IMR-90 (cell line): Measurements from ENCODE around the gene DRAP1. TPM values are rescaled to one million over a fixed set of nuclear protein-coding genes. Genes with fewer than 3 reads are reported as not detected.

Experiments
- ATAC-seq: fragments of 200-7000 bp; cut with Tn5 transposase; 2 replicates; pipeline ENCODE4 v1.9.1; 2020; ENCODE audit warnings: low read depth, mild to moderate bottlenecking, moderate library complexity
- BruUV-seq: library from RNA; stranded (reverse); fragments of 400-500 nt; replicated peaks from 2 replicates; lab custom pipeline; 2021; lab: Mats Ljungman, UMichigan
- CTCF ChIA-PET: fragments of 300-600 bp; formaldehyde crosslinking; extraction: SDS; loops from one replicate; lab custom pipeline; 2021; ENCODE audit warnings: antibody characterized with exemption; lab: Yijun Ruan, JAX
- POLR2A ChIA-PET: fragments of 300-600 bp; sonication (Branson Sonifier 250); formaldehyde crosslinking; loops from one replicate; lab custom pipeline; 2022; ENCODE audit warnings: antibody characterized with exemption; ENCODE audit not compliant: unreplicated experiment; lab: Charles Lee
- DNase-seq: peaks from one replicate; pipeline ENCODE4 v3.0.0; 2013
- H2AFZ ChIP-seq: replicated peaks from 2 replicates; pipeline ENCODE3; 2013; ENCODE audit warnings: low read length, mild to moderate bottlenecking; ENCODE audit not compliant: poor library complexity
- H2AK5ac ChIP-seq: 2 replicates; pipeline ENCODE4 v1.6.1; 2013; ENCODE audit warnings: low read depth, low read length, inconsistent platforms
- H2AK9ac ChIP-seq: replicated peaks from 2 replicates; pipeline ENCODE3; 2013; ENCODE audit warnings: mild to moderate bottlenecking, low read depth, low read length, moderate library complexity; ENCODE audit not compliant: poor library complexity
- H2BK120ac ChIP-seq: 2 replicates; pipeline ENCODE4 v1.6.1; 2013; ENCODE audit warnings: low read depth, low read length, inconsistent platforms
- H2BK15ac ChIP-seq: 3 replicates; pipeline ENCODE4 v1.6.1; 2013; ENCODE audit warnings: low read depth, low read length, inconsistent platforms
- H2BK20ac ChIP-seq: 2 replicates; pipeline ENCODE4 v1.6.1; 2013; ENCODE audit warnings: low read depth, mild to moderate bottlenecking, inconsistent platforms, low read length, moderate library complexity
- H2BK5ac ChIP-seq: 2 replicates; pipeline ENCODE4 v1.6.1; 2013; ENCODE audit warnings: mild to moderate bottlenecking, low read depth, low read length, inconsistent platforms; ENCODE audit not compliant: poor library complexity, severe bottlenecking
- H3K14ac ChIP-seq: replicated peaks from 2 replicates; pipeline ENCODE4 v1.6.1; 2013; ENCODE audit warnings: low read depth, low read length, inconsistent platforms
- H3K18ac ChIP-seq: 2 replicates; pipeline ENCODE4 v1.6.1; 2013; ENCODE audit warnings: low read depth, low read length, control low read depth
- H3K23ac ChIP-seq: 2 replicates; pipeline ENCODE4 v1.6.1; 2013; ENCODE audit warnings: low read depth, low read length, inconsistent platforms
- H3K27ac ChIP-seq: 2 replicates; pipeline ENCODE4 v1.5.1; 2013; ENCODE audit warnings: mild to moderate bottlenecking, control low read depth, low read length; ENCODE audit not compliant: insufficient read depth
- H3K27me3 ChIP-seq: 2 replicates; pipeline ENCODE4 v1.6.1; 2013; ENCODE audit warnings: low read length; ENCODE audit not compliant: control insufficient read depth, insufficient read depth
- H3K36me3 ChIP-seq: 2 replicates; pipeline ENCODE4 v1.6.1; 2013; ENCODE audit warnings: low read length, mixed read lengths; ENCODE audit not compliant: control insufficient read depth, insufficient read depth
- H3K4ac ChIP-seq: 2 replicates; pipeline ENCODE4 v1.6.1; 2013; ENCODE audit warnings: low read depth, low read length, inconsistent platforms
- H3K4me1 ChIP-seq: 2 replicates; pipeline ENCODE4 v1.6.1; 2013; ENCODE audit warnings: low read length, mixed read lengths; ENCODE audit not compliant: control insufficient read depth, insufficient read depth
- H3K4me2 ChIP-seq: 2 replicates; pipeline ENCODE4 v1.6.1; 2013; ENCODE audit warnings: low read depth, mild to moderate bottlenecking, control low read depth, low read length, moderate library complexity
- H3K4me3 ChIP-seq: 2 replicates; pipeline ENCODE4 v1.5.1; 2013; ENCODE audit warnings: low read depth, mild to moderate bottlenecking, control low read depth, low read length, moderate library complexity; ENCODE audit not compliant: insufficient read depth
- H3K56ac ChIP-seq: 2 replicates; pipeline ENCODE4 v1.6.1; 2013; ENCODE audit warnings: low read length, inconsistent platforms; ENCODE audit not compliant: insufficient read depth; ENCODE audit errors: extremely low read depth
- H3K79me1 ChIP-seq, 2 experiments: 2 replicates each; pipeline ENCODE4 v1.6.1; 2013; ENCODE audit warnings: low read length in 2 of 2, inconsistent platforms in 1 of 2, low read depth in 1 of 2
- H3K9ac ChIP-seq: 2 replicates; pipeline ENCODE4 v1.6.1; 2013; ENCODE audit warnings: low read depth, low read length, control low read depth
- H3K9me1 ChIP-seq: 2 replicates; pipeline ENCODE4 v1.6.1; 2013; ENCODE audit warnings: low read length, inconsistent platforms; ENCODE audit not compliant: insufficient read depth
- H3K9me3 ChIP-seq: 2 replicates; pipeline ENCODE4 v1.6.1; 2013; ENCODE audit warnings: low read length; ENCODE audit not compliant: control insufficient read depth, insufficient read depth
- H4K20me1 ChIP-seq: 2 replicates; pipeline ENCODE4 v1.6.1; 2013; ENCODE audit warnings: low read length, inconsistent platforms; ENCODE audit not compliant: insufficient read depth
- H4K5ac ChIP-seq: 2 replicates; pipeline ENCODE4 v1.6.1; 2013; ENCODE audit warnings: mild to moderate bottlenecking, low read depth, low read length, control low read depth
- H4K8ac ChIP-seq, 2 experiments: 2 replicates each; pipeline ENCODE4 v1.6.1; 2013; ENCODE audit warnings: low read depth in 2 of 2, low read length in 2 of 2, control low read depth in 1 of 2, inconsistent platforms in 1 of 2
- H4K91ac ChIP-seq: 2 replicates; pipeline ENCODE4 v1.6.1; 2013; ENCODE audit warnings: low read depth, low read length, inconsistent platforms; ENCODE audit not compliant: insufficient read depth
- BHLHE40 ChIP-seq: fragments of 150-350 bp; IDR thresholded peaks from 2 replicates; pipeline ENCODE4 v1.6.1; 2016; ENCODE audit warnings: mild to moderate bottlenecking, low read depth, low read length
- CEBPB ChIP-seq: IDR thresholded peaks from 2 replicates; pipeline ENCODE4 v1.6.1; 2012; ENCODE audit warnings: low read depth, low read length, improper control_type of control experiment
- CHD1 ChIP-seq: IDR thresholded peaks from 2 replicates; pipeline ENCODE4 v1.6.1; 2012; ENCODE audit warnings: low read depth, low read length, improper control_type of control experiment
- FOS ChIP-seq: fragments of 150-350 bp; IDR thresholded peaks from 2 replicates; pipeline ENCODE4 v1.6.1; 2016; ENCODE audit warnings: low read depth, low read length
- MAFK ChIP-seq: IDR thresholded peaks from 2 replicates; pipeline ENCODE4 v1.6.1; 2012; ENCODE audit warnings: low read depth, low read length, improper control_type of control experiment
- MAZ ChIP-seq: IDR thresholded peaks from 2 replicates; pipeline ENCODE4 v1.6.1; 2012; ENCODE audit warnings: low read depth, mild to moderate bottlenecking, low read length, improper control_type of control experiment, moderate library complexity, borderline replicate concordance
- MXI1 ChIP-seq: IDR thresholded peaks from 2 replicates; pipeline ENCODE4 v1.6.1; 2012; ENCODE audit warnings: low read depth, mild to moderate bottlenecking, low read length, moderate library complexity, borderline replicate concordance
- NFE2L2 ChIP-seq: fragments of 150-350 bp; IDR thresholded peaks from 2 replicates; pipeline ENCODE4 v1.6.1; 2016; ENCODE audit warnings: low read depth, mild to moderate bottlenecking, low read length
- POLR2A ChIP-seq: IDR thresholded peaks from 2 replicates; pipeline ENCODE4 v1.6.1; 2012; ENCODE audit warnings: mild to moderate bottlenecking, low read depth, low read length
- RAD21 ChIP-seq: IDR thresholded peaks from 2 replicates; pipeline ENCODE4 v1.6.1; 2012; ENCODE audit warnings: low read length, improper control_type of control experiment
- RCOR1 ChIP-seq: IDR thresholded peaks from 2 replicates; pipeline ENCODE4 v1.6.1; 2012; ENCODE audit warnings: mild to moderate bottlenecking, low read length, improper control_type of control experiment; ENCODE audit not compliant: insufficient replicate concordance
- RFX5 ChIP-seq: IDR thresholded peaks from 2 replicates; pipeline ENCODE4 v1.8.0; 2012; ENCODE audit warnings: low read depth, mild to moderate bottlenecking, low read length, moderate library complexity
- SMC3 ChIP-seq: fragments of 150-350 bp; IDR thresholded peaks from 2 replicates; pipeline ENCODE4 v1.6.1; 2016; ENCODE audit warnings: low read depth, mild to moderate bottlenecking, antibody characterized with exemption, low read length, moderate library complexity
- WGBS, 2 experiments: methylation state at CpG; one replicate each; pipeline versions ENCODE4 v1.1.5 to v1.1.7; 2013; ENCODE audit warnings: missing lambda C conversion rate in 2 of 2; ENCODE audit not compliant: insufficient read length in 1 of 2; ENCODE audit errors: extremely low coverage in 2 of 2; 5-methylcytosine and 5-hydroxymethylcytosine counted together
- dilution Hi-C: fragments of 300-500 bp; cut with HindIII; formaldehyde crosslinking; loops from one replicate; pipeline ENCODE4 v1.14.3; 2018; ENCODE audit warnings: low sequenced_read_pairs; ENCODE audit not compliant: unreplicated experiment
- in situ Hi-C: fragments of 300-500 bp; cut with MboI; formaldehyde crosslinking; loops from 3 replicates; pipeline ENCODE4 v1.14.3; 2019; ENCODE audit warnings: low sequenced_read_pairs, inconsistent platforms, mixed read lengths
- intact Hi-C: fragments of 100-400 bp; cut with micrococcal nuclease; formaldehyde crosslinking; loops from 2 replicates; pipeline ENCODE4 v1.10.0; 2022
- polyA plus RNA-seq, 3 experiments: library from polyadenylated mRNA; depleted of rRNA; stranded (reverse); fragments of >200 nt; gene quantifications; 2 replicates each; pipeline ENCODE4 v1.2.3, GENCODE V29; 2012; ENCODE audit warnings: low replicate concordance in 1 of 3
- total RNA-seq: library from RNA; depleted of rRNA; stranded (reverse); fragments of >200 nt; gene quantifications from 2 replicates; pipeline ENCODE4 v1.2.3, GENCODE V29; 2012
- TF ChIP-seq, protein P1 (sequence below): conservative IDR thresholded peaks from 2 replicates; pipeline ENCODE4 v1.5.1; 2012; ENCODE audit warnings: mild to moderate bottlenecking, low read depth, low read length, improper control_type of control experiment
- TF ChIP-seq, protein P2 (sequence below): fragments of 150-350 bp; IDR thresholded peaks from 2 replicates; pipeline ENCODE4 v1.6.1; 2017; ENCODE audit warnings: mild to moderate bottlenecking, antibody characterized with exemption, low read length, low read depth
- TF ChIP-seq, protein P3 (sequence below): fragments of 150-350 bp; IDR thresholded peaks from 2 replicates; pipeline ENCODE4 v1.6.1; 2016; ENCODE audit warnings: low read depth, mild to moderate bottlenecking, low read length, moderate library complexity, borderline replicate concordance

DRAP1 gene
- total and polyA plus RNA-seq, 2 of the 4 experiments (the other 2 are of a cell fraction) = 237 to 344 TPM

GRCh38 chr11:65880844-65881421, 38.3 kb upstream of the DRAP1 start:
- H3K9ac ChIP-seq = no peak overlapping the region
- CTCF ChIA-PET = no interaction called here

More at GRCh38 chr11:65880844-65881421, 38.3 kb upstream of the DRAP1 start:
- dilution Hi-C loops = no loop called here
- Histone ChIP-seq H3K9me3 (no peaks in the 10 kb centered on the region), H3K14ac (0 out of 2 replicates have a peak overlapping the region, but pooled peaks have one; percentile 21), H3K27me3 (no peaks in the 10 kb centered on the region), H3K4me1 (no peaks in the 10 kb centered on the region; the same call in 1 of the 2 replicates), H3K79me1 (peaks cover 9 to 32% of the 10 kb centered on the region in 2 experiments), H3K56ac (no peak overlapping the region), H2AFZ (peak overlapping the region; percentile 32), H2BK15ac (no peak overlapping the region), H3K36me3 (peaks cover 34% of the 10 kb centered on the region), H2BK120ac (no peak overlapping the region), H3K18ac (no peak overlapping the region), H3K27ac (no peak overlapping the region), H2AK9ac (no peak overlapping the region), H3K4ac (0 out of 2 replicates have a peak overlapping the region, but pooled peaks have one; percentile 3), H3K4me2 (no peak overlapping the region), H2BK5ac (no peak overlapping the region), H4K20me1 (peaks cover 12% of the 10 kb centered on the region; the same call in 1 of the 2 replicates), H4K8ac (peak overlapping the region in 1 of 2 experiments; percentile 28; a peak in 1 of 4 replicates), H2AK5ac (peak overlapping the region; percentile 67), H3K4me3 (no peak overlapping the region), H2BK20ac (no peak overlapping the region), H3K23ac (peak overlapping the region; percentile 59; the same call in 1 of the 2 replicates), H4K5ac (no peak overlapping the region), H3K9me1 (peaks cover 8% of the 10 kb centered on the region), H4K91ac (no peak overlapping the region)
- DNase-seq = no peak
- WGBS, 2 experiments = 100% methylated on average over 1 of the region's 7 CpGs; no CpG with 5 or more reads in 1 of the 2 experiments
- TF ChIP-seq SMC3 (no peak), CEBPB (no peak), MXI1 (no peak), BHLHE40 (no peak), RFX5 (no peak), RCOR1 (no peak), NFE2L2 (no peak), MAFK (no peak), MAZ (no peak), POLR2A (no peak), FOS (no peak), RAD21 (no peak), CHD1 (no peak)
- TF ChIP-seq, protein P1, sequence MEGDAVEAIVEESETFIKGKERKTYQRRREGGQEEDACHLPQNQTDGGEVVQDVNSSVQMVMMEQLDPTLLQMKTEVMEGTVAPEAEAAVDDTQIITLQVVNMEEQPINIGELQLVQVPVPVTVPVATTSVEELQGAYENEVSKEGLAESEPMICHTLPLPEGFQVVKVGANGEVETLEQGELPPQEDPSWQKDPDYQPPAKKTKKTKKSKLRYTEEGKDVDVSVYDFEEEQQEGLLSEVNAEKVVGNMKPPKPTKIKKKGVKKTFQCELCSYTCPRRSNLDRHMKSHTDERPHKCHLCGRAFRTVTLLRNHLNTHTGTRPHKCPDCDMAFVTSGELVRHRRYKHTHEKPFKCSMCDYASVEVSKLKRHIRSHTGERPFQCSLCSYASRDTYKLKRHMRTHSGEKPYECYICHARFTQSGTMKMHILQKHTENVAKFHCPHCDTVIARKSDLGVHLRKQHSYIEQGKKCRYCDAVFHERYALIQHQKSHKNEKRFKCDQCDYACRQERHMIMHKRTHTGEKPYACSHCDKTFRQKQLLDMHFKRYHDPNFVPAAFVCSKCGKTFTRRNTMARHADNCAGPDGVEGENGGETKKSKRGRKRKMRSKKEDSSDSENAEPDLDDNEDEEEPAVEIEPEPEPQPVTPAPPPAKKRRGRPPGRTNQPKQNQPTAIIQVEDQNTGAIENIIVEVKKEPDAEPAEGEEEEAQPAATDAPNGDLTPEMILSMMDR = no peak
- TF ChIP-seq, protein P2, sequence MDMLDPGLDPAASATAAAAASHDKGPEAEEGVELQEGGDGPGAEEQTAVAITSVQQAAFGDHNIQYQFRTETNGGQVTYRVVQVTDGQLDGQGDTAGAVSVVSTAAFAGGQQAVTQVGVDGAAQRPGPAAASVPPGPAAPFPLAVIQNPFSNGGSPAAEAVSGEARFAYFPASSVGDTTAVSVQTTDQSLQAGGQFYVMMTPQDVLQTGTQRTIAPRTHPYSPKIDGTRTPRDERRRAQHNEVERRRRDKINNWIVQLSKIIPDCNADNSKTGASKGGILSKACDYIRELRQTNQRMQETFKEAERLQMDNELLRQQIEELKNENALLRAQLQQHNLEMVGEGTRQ = no peak
- TF ChIP-seq, protein P3, sequence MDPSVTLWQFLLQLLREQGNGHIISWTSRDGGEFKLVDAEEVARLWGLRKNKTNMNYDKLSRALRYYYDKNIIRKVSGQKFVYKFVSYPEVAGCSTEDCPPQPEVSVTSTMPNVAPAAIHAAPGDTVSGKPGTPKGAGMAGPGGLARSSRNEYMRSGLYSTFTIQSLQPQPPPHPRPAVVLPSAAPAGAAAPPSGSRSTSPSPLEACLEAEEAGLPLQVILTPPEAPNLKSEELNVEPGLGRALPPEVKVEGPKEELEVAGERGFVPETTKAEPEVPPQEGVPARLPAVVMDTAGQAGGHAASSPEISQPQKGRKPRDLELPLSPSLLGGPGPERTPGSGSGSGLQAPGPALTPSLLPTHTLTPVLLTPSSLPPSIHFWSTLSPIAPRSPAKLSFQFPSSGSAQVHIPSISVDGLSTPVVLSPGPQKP = no peak
- POLR2A ChIA-PET = no interaction called here
- intact Hi-C loops = no loop called here
- no peak for ATAC-seq
- in situ Hi-C loops = loop anchor here (5.0 kb wide), 1 partner anchor 106 kb away; no protein-coding TSS in a partner anchor
- no TSS peak for BruUV-seq
